ENCODE measurements around the gene C11orf42. TPM values are rescaled to one million over a fixed set of nuclear protein-coding genes. Genes with fewer than 3 reads are reported as not detected.

C11orf42 gene
- total RNA-seq, 1 experiment from 2014 or later: not detected

DNA sequence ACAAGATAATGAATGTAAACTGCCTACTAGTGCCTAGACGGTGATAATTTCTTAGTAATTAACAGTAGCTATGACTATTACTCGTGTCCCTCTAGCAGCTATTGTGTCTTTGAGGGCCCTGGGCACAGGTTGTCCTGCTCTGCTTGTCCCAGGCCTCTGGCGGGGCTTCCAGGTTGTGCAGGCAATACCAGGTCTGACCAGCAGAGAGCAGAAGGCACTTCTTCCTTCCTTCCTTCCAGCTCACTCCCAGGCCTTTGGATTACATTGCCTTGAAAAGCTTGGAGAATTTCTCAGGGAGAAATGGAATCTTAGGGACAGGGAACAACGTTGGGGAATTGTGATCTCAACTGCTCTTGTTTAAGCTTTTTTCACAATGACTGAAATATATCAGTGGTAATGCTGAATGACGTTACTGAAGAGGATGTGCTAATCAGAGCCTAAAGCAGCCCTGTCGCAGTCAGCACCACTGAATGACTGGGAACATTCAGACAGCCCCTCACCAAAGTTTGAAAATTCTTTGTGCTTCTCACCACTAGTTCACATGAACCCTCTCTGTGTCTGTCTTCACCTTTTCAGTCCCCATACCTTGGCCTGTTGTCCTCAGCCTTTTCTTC lies 45.9 kb downstream of the C11orf42 start:
- Histone ChIP-seq H3K4me2 (ENCODE audit: insufficient read depth, insufficient read length, low read length) (no peak overlapping the region), H2BK20ac (ENCODE audit: low read depth, low read length, poor library complexity, severe bottlenecking) (no peak overlapping the region), H3K56ac (ENCODE audit: insufficient read length, low read depth, low read length) (no peak overlapping the region), H3K79me2 (ENCODE audit: insufficient read depth, low read length) (no peaks in the 10 kb centered on the region), H2AFZ (ENCODE audit: low read length) (no peak overlapping the region), H3K23me2 (ENCODE audit: insufficient read length, low read depth, low read length, poor library complexity, severe bottlenecking) (no peaks in the 10 kb centered on the region), H3K27ac (ENCODE audit: insufficient read length, low read depth, low read length) (no peak overlapping the region), H3K79me1 (ENCODE audit: insufficient read depth, low read depth, low read length, poor library complexity, severe bottlenecking) (no peaks in the 10 kb centered on the region), H2BK5ac (ENCODE audit: insufficient read length, low read length) (no peak overlapping the region), H2BK120ac (ENCODE audit: low read depth, low read length, poor library complexity, severe bottlenecking) (no peak overlapping the region), H3K27me3 (ENCODE audit: insufficient read depth, low read length) (no peaks in the 10 kb centered on the region), H4K8ac (replicated peaks; ENCODE audit: insufficient read length, low read depth, low read length) (no peak overlapping the region), H2AK5ac (ENCODE audit: insufficient read length, low read length) (no peak overlapping the region), H3K9me3 (ENCODE audit: control insufficient read depth, low read depth, low read length) (no peaks in the 10 kb centered on the region), H4K91ac (ENCODE audit: insufficient read length, low read depth, low read length) (no peak overlapping the region), H3K4me1 (ENCODE audit: insufficient read depth, low read length) (no peaks in the 10 kb centered on the region), H2BK15ac (ENCODE audit: low read depth, low read length) (no peak overlapping the region), H2BK12ac (ENCODE audit: insufficient read length, low read depth, low read length) (no peak overlapping the region), H3T11ph (ENCODE audit: low read length) (no peak overlapping the region), H3K14ac (ENCODE audit: insufficient read depth, low read length) (no peak overlapping the region), H3K18ac (ENCODE audit: insufficient read length, low read depth, low read length) (no peak overlapping the region), H4K20me1 (ENCODE audit: control insufficient read depth, insufficient read depth, insufficient read length) (no peaks in the 10 kb centered on the region), H3K9ac (ENCODE audit: extremely low read depth, insufficient read length, low read length) (no peak overlapping the region), H3K4ac (ENCODE audit: low read depth, low read length) (no peak overlapping the region), H3K23ac (ENCODE audit: insufficient read length, low read depth, low read length) (no peak overlapping the region), H4K5ac (ENCODE audit: insufficient read length, low read depth, low read length) (no peak overlapping the region)
- DNase-seq: peak; percentile 91
- Mint-ChIP-seq H3K36me3 (ENCODE audit: insufficient read depth in 1 of 3, low read depth in 3 of 3) (no peaks in the 10 kb centered on the region), H3K27me3 (ENCODE audit: low read depth) (peaks cover 7% of the 10 kb centered on the region), H3K4me3 (peak overlapping the region in 1 of 2 experiments; percentile 28; a peak in 1 of 5 replicates), H3K27ac (peak overlapping the region in 1 of 3 experiments; percentile 17; a peak in 1 of 7 replicates), H3K9me3 (no peaks in the 10 kb centered on the region; a peak in 1 of 5 replicates), H3K4me1 (peaks cover 10% of the 10 kb centered on the region in 2 experiments)
- peak; percentile 95 for TF ChIP-seq CTCF (conservative IDR thresholded peaks at IDR 0.05)
- WGBS (ENCODE audit: extremely low coverage, insufficient read length, low lambda C conversion rate): no CpG with 5 or more reads among the region's 6 CpGs
